HL-60 (cell line): ENCODE data around the gene IPPK.

ENCODE experiments used
- DNase-seq, 2 experiments: peaks; one replicate each; pipeline ENCODE4 v3.0.0-alpha.2; 2010 to 2020; ENCODE audit warnings: low read depth in 1 of 2, low spot score in 1 of 2
- H3K27ac ChIP-seq: fragments of 250-450 bp; sonication (Bioruptor Pico); replicated peaks from 2 replicates; pipeline ENCODE4 v1.5.1; 2020; ENCODE audit warnings: mild to moderate bottlenecking, moderate library complexity
- H3K27me3 ChIP-seq: fragments of 250-450 bp; sonication (Bioruptor Pico); 2 replicates; pipeline ENCODE4 v1.5.1; 2021; ENCODE audit warnings: mild to moderate bottlenecking, moderate library complexity; ENCODE audit not compliant: insufficient read depth, poor library complexity, severe bottlenecking
- H3K4me3 ChIP-seq: replicated peaks from 2 replicates; pipeline ENCODE4 v1.5.1; 2011; ENCODE audit warnings: mild to moderate bottlenecking, control low read depth, low read length; ENCODE audit not compliant: insufficient read depth
- GABPA ChIP-seq: IDR thresholded peaks from 2 replicates; pipeline ENCODE4 v1.6.1; 2012; ENCODE audit warnings: low read depth
- POLR2AphosphoS5 ChIP-seq: IDR thresholded peaks from 2 replicates; pipeline ENCODE4 v1.6.1; 2012; ENCODE audit warnings: low read depth
- SPI1 ChIP-seq: IDR thresholded peaks from 2 replicates; pipeline ENCODE4 v1.6.1; 2012; ENCODE audit warnings: low read depth, mild to moderate bottlenecking, borderline replicate concordance
- TF ChIP-seq, protein P1 (sequence below): IDR thresholded peaks from one replicate; pipeline ENCODE4 v1.5.1; 2011; ENCODE audit warnings: low read length, control low read depth, inconsistent platforms; ENCODE audit not compliant: insufficient read depth
- TF ChIP-seq, protein P2 (sequence below): IDR thresholded peaks from 2 replicates; pipeline ENCODE4 v1.6.1; 2012; ENCODE audit warnings: low read depth; ENCODE audit not compliant: insufficient replicate concordance

The IPPK gene

DNA sequence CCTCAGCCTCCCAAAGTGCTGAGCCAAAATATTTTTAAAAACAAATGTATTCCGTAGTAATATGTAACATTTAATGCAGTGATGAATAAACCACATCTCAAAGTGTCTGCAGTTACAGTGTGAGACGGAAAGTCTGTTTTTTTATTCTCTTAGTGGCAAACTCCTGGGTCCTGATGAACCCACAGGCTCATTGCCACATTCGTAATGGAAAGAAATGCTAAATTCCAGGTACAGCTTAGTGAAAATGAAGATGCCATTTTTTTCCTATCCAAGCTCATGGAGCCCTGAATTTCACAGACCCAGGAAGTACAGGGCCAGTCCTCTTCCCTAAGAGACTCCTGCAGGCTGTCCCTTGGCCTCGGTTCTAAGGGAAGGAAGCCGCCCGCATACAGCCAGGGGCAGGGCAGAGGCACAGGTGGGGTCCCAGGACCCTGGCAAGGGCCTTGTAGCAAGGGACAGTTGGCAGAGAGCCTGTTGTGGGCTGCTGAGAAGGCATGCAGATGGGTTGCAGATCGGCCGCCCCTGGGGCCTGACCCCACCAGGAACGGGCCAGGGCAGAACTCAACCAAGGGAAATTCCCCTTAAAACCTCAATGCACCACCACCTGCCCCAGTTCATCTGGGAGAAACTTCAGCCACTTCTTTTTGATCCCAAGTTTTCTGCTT lies 36.2 kb downstream of the IPPK start:
- Histone ChIP-seq H3K27me3 (no peaks in the 10 kb centered on the region), H3K4me3 (no peak overlapping the region), H3K27ac (no peak overlapping the region)
- TF ChIP-seq GABPA (no peak), SPI1 (no peak), POLR2AphosphoS5 (no peak)
- TF ChIP-seq, protein P1, sequence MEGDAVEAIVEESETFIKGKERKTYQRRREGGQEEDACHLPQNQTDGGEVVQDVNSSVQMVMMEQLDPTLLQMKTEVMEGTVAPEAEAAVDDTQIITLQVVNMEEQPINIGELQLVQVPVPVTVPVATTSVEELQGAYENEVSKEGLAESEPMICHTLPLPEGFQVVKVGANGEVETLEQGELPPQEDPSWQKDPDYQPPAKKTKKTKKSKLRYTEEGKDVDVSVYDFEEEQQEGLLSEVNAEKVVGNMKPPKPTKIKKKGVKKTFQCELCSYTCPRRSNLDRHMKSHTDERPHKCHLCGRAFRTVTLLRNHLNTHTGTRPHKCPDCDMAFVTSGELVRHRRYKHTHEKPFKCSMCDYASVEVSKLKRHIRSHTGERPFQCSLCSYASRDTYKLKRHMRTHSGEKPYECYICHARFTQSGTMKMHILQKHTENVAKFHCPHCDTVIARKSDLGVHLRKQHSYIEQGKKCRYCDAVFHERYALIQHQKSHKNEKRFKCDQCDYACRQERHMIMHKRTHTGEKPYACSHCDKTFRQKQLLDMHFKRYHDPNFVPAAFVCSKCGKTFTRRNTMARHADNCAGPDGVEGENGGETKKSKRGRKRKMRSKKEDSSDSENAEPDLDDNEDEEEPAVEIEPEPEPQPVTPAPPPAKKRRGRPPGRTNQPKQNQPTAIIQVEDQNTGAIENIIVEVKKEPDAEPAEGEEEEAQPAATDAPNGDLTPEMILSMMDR, result no peak
- TF ChIP-seq, protein P2, sequence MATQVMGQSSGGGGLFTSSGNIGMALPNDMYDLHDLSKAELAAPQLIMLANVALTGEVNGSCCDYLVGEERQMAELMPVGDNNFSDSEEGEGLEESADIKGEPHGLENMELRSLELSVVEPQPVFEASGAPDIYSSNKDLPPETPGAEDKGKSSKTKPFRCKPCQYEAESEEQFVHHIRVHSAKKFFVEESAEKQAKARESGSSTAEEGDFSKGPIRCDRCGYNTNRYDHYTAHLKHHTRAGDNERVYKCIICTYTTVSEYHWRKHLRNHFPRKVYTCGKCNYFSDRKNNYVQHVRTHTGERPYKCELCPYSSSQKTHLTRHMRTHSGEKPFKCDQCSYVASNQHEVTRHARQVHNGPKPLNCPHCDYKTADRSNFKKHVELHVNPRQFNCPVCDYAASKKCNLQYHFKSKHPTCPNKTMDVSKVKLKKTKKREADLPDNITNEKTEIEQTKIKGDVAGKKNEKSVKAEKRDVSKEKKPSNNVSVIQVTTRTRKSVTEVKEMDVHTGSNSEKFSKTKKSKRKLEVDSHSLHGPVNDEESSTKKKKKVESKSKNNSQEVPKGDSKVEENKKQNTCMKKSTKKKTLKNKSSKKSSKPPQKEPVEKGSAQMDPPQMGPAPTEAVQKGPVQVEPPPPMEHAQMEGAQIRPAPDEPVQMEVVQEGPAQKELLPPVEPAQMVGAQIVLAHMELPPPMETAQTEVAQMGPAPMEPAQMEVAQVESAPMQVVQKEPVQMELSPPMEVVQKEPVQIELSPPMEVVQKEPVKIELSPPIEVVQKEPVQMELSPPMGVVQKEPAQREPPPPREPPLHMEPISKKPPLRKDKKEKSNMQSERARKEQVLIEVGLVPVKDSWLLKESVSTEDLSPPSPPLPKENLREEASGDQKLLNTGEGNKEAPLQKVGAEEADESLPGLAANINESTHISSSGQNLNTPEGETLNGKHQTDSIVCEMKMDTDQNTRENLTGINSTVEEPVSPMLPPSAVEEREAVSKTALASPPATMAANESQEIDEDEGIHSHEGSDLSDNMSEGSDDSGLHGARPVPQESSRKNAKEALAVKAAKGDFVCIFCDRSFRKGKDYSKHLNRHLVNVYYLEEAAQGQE, result no peak
- no peak for DNase-seq

DNA sequence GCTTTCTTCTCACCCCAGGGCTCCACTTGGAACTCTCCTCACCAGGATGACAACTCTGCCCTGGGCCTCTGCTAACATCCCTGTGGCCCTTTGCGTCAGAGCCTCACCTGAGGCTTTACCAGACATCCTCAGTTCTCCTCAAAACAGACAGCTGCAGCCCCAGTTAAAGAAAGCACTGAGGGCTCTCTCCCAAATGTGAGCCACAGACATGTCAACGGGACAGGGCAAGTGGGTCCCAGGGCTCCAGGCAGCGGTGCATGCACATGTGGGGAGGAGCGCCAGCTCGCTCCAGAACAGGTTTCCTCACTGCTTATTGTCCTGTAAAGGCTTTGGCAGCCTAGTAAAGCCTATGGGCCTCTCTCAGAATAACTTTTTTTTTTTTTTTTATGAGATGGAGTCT lies 37.3 kb downstream of the IPPK start:
- no peak for DNase-seq
- Histone ChIP-seq H3K4me3 (no peak overlapping the region), H3K27me3 (no peaks in the 10 kb centered on the region), H3K27ac (no peak overlapping the region)
- TF ChIP-seq, protein P1, result no peak
- TF ChIP-seq SPI1, result no peak
- TF ChIP-seq, protein P2, result no peak
- TF ChIP-seq POLR2AphosphoS5, result no peak
- no peak for TF ChIP-seq GABPA

DNA sequence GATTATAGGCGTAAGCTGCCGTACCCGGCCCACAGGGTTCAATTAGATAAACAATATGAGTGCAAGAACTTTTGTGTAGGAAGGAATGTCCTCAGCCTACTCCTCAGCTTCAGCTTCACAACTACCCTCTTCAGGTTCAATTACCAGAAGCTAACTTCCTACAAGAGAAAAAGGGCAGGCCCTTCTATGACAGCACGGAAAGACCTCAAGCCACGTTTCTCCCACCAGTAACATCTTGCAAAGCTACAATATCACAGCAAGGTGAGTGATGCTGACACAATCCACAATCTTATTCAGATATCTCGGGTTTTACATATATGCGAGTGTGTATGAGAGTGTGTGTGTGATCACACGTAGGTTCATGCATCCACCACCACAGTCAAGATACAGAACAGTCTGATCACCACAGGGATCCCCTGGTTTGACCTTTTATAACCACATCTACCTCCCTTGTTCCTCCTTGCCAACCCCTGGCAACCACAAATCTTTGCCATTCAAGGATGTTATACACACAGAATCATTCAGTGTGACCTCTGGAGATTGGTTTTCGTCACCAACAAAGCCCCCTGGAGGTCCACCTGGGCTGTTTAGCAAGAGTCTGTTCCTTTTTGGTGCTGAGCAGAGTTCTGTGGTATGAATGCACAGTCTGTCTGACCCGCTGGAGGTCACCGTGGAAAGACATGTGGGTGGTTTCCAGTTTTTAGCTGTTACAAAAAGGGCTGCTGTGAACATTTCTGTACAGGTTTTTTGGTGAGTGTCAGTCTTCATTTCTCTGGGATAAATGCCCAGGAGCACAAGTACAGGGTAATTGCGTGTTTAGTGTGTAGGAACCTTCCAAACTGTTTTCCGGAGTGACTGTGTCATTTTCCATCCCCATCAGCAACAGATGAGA lies 38.2 kb downstream of the IPPK start:
- peak in 1 of 2 experiments; percentile 14 for DNase-seq
- TF ChIP-seq GABPA (no peak), POLR2AphosphoS5 (peak; percentile 45; the same call in 1 of the 2 replicates)
- TF ChIP-seq, protein P1, result no peak
- no peak overlapping the region for H3K27ac ChIP-seq
- H3K27me3 ChIP-seq, result no peaks in the 10 kb centered on the region
- H3K4me3 ChIP-seq, result no peak overlapping the region
